ENCODE results near the gene NUDCD3.
A peak's percentile ranks its signal among the peaks of the same experiment; 100 is the strongest.

NUDCD3 gene

GRCh38 chr7:44376429-44377133 lies 113.9 kb downstream of the NUDCD3 start:
- no peaks in the 10 kb centered on the region for H3K4me1 ChIP-seq (ENCODE audit: low read length)
- H3K27me3 ChIP-seq (replicated peaks; ENCODE audit: insufficient read depth, low read length) = no peaks in the 10 kb centered on the region
- no peaks in the 10 kb centered on the region for H3K9me2 ChIP-seq (replicated peaks; ENCODE audit: insufficient read depth, low read length)
- TF ChIP-seq CTCF (IDR thresholded peaks at IDR 0.05; ENCODE audit: low read length) = no peak
- no peak for TF ChIP-seq EZH2 (optimal IDR thresholded peaks at IDR 0.05; ENCODE audit: low read depth, low read length)
- no peak for TF ChIP-seq EZH2phosphoT487 (IDR thresholded peaks at IDR 0.05; ENCODE audit: low read length)
- 0 out of 2 replicates have a peak, but pooled peaks cover 3% of the 10 kb centered on the region for H3F3A ChIP-seq (ENCODE audit: insufficient read depth, low read length)
- H3K9ac ChIP-seq (ENCODE audit: low read length) = no peak overlapping the region
- no peaks in the 10 kb centered on the region for H3K36me3 ChIP-seq (replicated peaks; ENCODE audit: insufficient read depth, low read length)
- H3K9me3 ChIP-seq (replicated peaks; ENCODE audit: insufficient read depth, low read length) = no peaks in the 10 kb centered on the region
- H3K4me2 ChIP-seq (ENCODE audit: low read depth, low read length) = no peak overlapping the region
- H3K79me2 ChIP-seq (ENCODE audit: low read length) = no peaks in the 10 kb centered on the region
- no peak overlapping the region for H3K27ac ChIP-seq (ENCODE audit: low read length)
- no peak overlapping the region for H2AFZ ChIP-seq (ENCODE audit: low read length)
- H4K20me1 ChIP-seq (ENCODE audit: insufficient read depth, low read length) = no peaks in the 10 kb centered on the region
- DNase-seq = no peak
- no peak overlapping the region for H3K4me3 ChIP-seq (ENCODE audit: low read length)

- TF ChIP-seq CTCF (IDR thresholded peaks at IDR 0.05; ENCODE audit: low read length) (no peak), EZH2 (optimal IDR thresholded peaks at IDR 0.05; ENCODE audit: low read depth, low read length) (no peak), EZH2phosphoT487 (IDR thresholded peaks at IDR 0.05; ENCODE audit: low read length) (no peak)
- no peaks in the 10 kb centered on the region for H3K36me3 ChIP-seq (replicated peaks; ENCODE audit: insufficient read depth, low read length)
- H3K4me3 ChIP-seq (ENCODE audit: low read length) = no peak overlapping the region
- DNase-seq = no peak
- no peak overlapping the region for H2AFZ ChIP-seq (ENCODE audit: low read length)
- H3F3A ChIP-seq (ENCODE audit: insufficient read depth, low read length) = 0 out of 2 replicates have a peak, but pooled peaks cover 3% of the 10 kb centered on the region
- H3K27me3 ChIP-seq (replicated peaks; ENCODE audit: insufficient read depth, low read length) = no peaks in the 10 kb centered on the region
- H3K79me2 ChIP-seq (ENCODE audit: low read length) = no peaks in the 10 kb centered on the region
- H3K9ac ChIP-seq (ENCODE audit: low read length) = no peak overlapping the region
- H4K20me1 ChIP-seq (ENCODE audit: insufficient read depth, low read length) = no peaks in the 10 kb centered on the region
- no peaks in the 10 kb centered on the region for H3K4me1 ChIP-seq (ENCODE audit: low read length)
- no peaks in the 10 kb centered on the region for H3K9me2 ChIP-seq (replicated peaks; ENCODE audit: insufficient read depth, low read length)
- H3K9me3 ChIP-seq (replicated peaks; ENCODE audit: insufficient read depth, low read length) = no peaks in the 10 kb centered on the region
- no peak overlapping the region for H3K4me2 ChIP-seq (ENCODE audit: low read depth, low read length)
- H3K27ac ChIP-seq (ENCODE audit: low read length) = no peak overlapping the region
Observed at GRCh38 chr7:44375926-44376342, 114.5 kb downstream of the NUDCD3 start.

GRCh38 chr7:44375236-44375699 lies 115.2 kb downstream of the NUDCD3 start:
- Histone ChIP-seq H3K27me3 (replicated peaks; ENCODE audit: insufficient read depth, low read length) (no peaks in the 10 kb centered on the region), H3K9me3 (replicated peaks; ENCODE audit: insufficient read depth, low read length) (no peaks in the 10 kb centered on the region), H4K20me1 (ENCODE audit: insufficient read depth, low read length) (no peaks in the 10 kb centered on the region), H3K36me3 (replicated peaks; ENCODE audit: insufficient read depth, low read length) (no peaks in the 10 kb centered on the region), H3F3A (ENCODE audit: insufficient read depth, low read length) (0 out of 2 replicates have a peak, but pooled peaks cover 3% of the 10 kb centered on the region), H3K9ac (ENCODE audit: low read length) (no peak overlapping the region), H3K4me3 (ENCODE audit: low read length) (no peak overlapping the region), H3K4me1 (ENCODE audit: low read length) (peaks cover 2% of the 10 kb centered on the region), H3K4me2 (ENCODE audit: low read depth, low read length) (no peak overlapping the region), H2AFZ (ENCODE audit: low read length) (no peak overlapping the region), H3K79me2 (ENCODE audit: low read length) (no peaks in the 10 kb centered on the region), H3K9me2 (replicated peaks; ENCODE audit: insufficient read depth, low read length) (no peaks in the 10 kb centered on the region), H3K27ac (ENCODE audit: low read length) (no peak overlapping the region)
- no peak for DNase-seq
- TF ChIP-seq CTCF (IDR thresholded peaks at IDR 0.05; ENCODE audit: low read length) = peak; percentile 25
- no peak for TF ChIP-seq EZH2 (optimal IDR thresholded peaks at IDR 0.05; ENCODE audit: low read depth, low read length)
- no peak for TF ChIP-seq EZH2phosphoT487 (IDR thresholded peaks at IDR 0.05; ENCODE audit: low read length)

Data from MM.1S (cell line).